Amniotic epithelial cell (primary cell): ENCODE measurements around the gene GPRASP2.

Source experiments
- DNase-seq: peaks from one replicate; pipeline ENCODE4 v3.0.0-alpha.2; 2010; ENCODE audit warnings: low read depth

Gene GPRASP2

DNA sequence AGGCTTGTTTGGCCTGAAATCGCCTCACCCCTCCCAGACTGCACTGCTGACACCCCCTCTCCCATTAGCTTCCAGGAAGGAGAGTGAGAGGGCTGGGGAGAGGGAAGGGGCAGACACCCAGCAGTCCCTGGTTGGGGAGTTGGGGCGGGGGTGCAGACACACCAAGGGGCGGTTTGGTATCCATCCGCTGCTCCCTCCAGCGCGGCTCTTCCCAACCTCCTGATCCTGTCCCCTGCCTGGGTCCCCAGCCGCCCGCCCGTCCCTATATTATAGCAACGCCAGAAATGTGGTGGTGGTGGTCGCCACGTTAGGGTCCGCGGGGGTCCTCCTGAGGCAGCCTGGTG lies 33.2 kb downstream of the GPRASP2 start:
- DNase-seq, result no peak

DNA sequence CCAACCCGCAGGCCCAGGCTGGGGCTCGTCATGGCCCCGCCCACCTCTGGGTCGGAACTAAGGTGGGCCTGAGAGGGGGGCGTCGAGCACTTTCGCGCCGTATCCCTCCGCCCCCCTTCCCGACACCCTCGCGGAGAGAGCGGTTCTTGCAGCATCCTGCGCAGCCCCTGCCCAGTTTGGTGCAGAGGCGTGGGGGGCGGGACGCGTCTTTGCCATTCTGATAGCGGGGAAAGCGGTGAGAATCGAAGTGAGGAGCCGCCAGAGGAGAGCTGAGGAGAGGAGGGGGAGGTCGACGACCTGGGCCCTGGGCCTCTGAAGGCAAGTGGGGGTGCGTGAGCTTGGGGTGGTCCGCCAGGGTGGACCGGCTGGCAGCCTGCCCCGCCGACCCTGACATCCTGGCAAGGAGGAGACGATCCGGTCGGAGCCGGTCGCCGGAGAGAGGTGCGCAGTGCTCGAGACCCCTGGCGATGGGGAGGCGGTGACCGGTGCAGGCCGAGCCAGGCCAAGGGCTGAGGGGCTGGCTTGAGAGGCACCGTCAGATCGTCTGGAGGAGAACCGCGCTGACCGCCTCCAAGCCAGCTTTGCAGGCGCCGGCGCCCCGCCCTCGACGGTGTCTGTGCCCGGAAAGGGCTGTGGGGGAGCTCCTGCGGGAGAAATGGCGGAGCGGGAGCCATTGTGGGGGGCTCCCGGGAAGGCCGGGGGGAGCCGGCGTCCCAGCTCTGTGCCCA lies 33.8 kb downstream of the GPRASP2 start:
- peak; percentile 2 for DNase-seq

DNA sequence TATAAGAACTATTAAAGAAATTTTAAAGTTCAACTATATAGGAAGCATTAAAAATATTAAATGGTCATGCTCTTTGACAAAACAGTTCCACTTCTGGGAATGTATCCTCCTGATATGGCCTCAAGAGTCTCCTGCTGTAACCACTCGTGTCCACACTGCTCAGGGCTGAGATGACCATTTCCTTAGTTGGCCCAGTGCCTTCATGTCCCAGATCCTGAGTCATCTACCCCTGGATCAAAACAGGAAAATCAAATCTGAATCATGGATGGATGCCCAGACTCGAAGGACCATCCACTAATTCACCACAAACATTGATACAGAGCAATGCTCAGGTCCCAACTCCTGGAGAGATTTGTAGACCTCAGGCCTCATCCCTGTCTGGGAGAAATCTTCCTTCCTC lies 53.0 kb downstream of the GPRASP2 start:
- DNase-seq, result peak; percentile 56

DNA sequence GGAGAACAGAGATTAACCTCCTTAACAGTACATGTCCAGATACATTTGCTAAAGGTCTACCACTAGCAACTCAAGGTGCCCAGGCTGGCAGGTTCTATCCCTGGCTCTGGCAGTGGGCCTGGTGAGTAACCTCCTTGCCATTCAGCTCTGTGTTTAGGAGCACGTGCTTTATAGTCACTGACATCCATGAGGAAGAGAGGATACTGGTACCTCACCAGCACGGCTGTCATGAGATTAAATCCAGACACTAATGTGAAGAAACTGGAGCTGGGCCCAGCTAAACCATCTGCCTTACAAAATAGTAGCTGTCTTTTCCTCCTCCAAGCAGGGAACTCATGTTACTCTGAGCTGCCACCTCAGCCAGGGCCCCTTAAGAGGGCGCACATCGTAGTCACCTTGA lies 53.6 kb downstream of the GPRASP2 start:
- peak; percentile 82 for DNase-seq

DNA sequence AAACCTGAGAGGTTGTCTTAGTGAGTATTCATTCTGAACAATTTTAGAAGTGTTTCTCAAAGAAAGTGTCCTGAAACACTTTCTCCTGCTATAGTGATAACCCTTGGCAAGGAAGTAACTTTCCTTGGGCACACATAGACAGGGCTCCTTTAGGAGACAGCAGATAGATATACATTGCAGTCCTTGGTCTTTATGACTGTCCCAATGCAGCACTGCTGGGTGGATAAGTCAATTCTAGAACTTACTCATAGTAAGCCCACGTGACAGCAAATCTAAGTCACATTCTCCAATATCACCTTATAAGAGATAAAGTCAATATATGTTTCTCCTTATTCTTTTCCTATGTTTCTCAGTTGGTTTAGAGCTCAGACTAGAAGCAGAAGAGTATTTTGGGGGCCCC lies 55.0 kb downstream of the GPRASP2 start:
- DNase-seq, result no peak
